HuH-7 (cell line): Measurements from ENCODE around the gene ZRANB1.
"Not testable (repeated sequence)": the region's sequence is repeated elsewhere in the genome, so short reads cannot be mapped to it uniquely, and the experiment has no call there.

Source experiments
- DNase-seq: peaks from one replicate; pipeline ENCODE4 v3.0.0; 2011; ENCODE audit warnings: low spot score

Gene ZRANB1

GRCh38 chr10:124941823-124942222 is at the start of gene ZRANB1:
Gene ZRANB1, plus strand, starts transcription at chr10:124942123. Its CDS starts 371 bp downstream, at chr10:124942494.
- no peak for DNase-seq

- DNase-seq = no peak
These were observed 49.0 kb upstream of the ZRANB1 start for GRCh38 chr10:124892905-124893304.

GRCh38 chr10:124894569-124895215 is 47.2 kb upstream of the ZRANB1 start:
- DNase-seq = no peak

GRCh38 chr10:124896751-124897150 is 45.2 kb upstream of the ZRANB1 start:
- DNase-seq = no peak

GRCh38 chr10:124898471-124898870 is 43.5 kb upstream of the ZRANB1 start:
- peak; percentile 39 for DNase-seq

- DNase-seq = no peak
These were observed 42.8 kb upstream of the ZRANB1 start for GRCh38 chr10:124899151-124899550.

GRCh38 chr10:124902462-124902861 is 39.5 kb upstream of the ZRANB1 start:
- no peak for DNase-seq

GRCh38 chr10:124903111-124903510 is 38.8 kb upstream of the ZRANB1 start:
- no peak for DNase-seq

GRCh38 chr10:124904796-124905195 is 37.1 kb upstream of the ZRANB1 start:
- no peak for DNase-seq

- DNase-seq = no peak
These were observed 35.3 kb upstream of the ZRANB1 start for GRCh38 chr10:124906551-124907001.

GRCh38 chr10:124909563-124909962 is 32.4 kb upstream of the ZRANB1 start:
- DNase-seq = peak; percentile 25

GRCh38 chr10:124911124-124912067 is 30.5 kb upstream of the ZRANB1 start:
- no peak for DNase-seq

- DNase-seq = no peak
These were observed 29.6 kb upstream of the ZRANB1 start for GRCh38 chr10:124912101-124912886.

- no peak for DNase-seq
These were observed 28.8 kb upstream of the ZRANB1 start for GRCh38 chr10:124913167-124913566.

- DNase-seq = not testable (repeated sequence)
These were observed 27.5 kb upstream of the ZRANB1 start for GRCh38 chr10:124914398-124914797.

GRCh38 chr10:124916098-124916584 is 25.8 kb upstream of the ZRANB1 start:
- DNase-seq = no peak

- peak; percentile 99 for DNase-seq
These were observed 25.1 kb upstream of the ZRANB1 start for GRCh38 chr10:124916585-124917427.

GRCh38 chr10:124917428-124918190 is 24.3 kb upstream of the ZRANB1 start:
- DNase-seq = peak; percentile 40

- DNase-seq = no peak
These were observed 23.6 kb upstream of the ZRANB1 start for GRCh38 chr10:124918191-124918830.

GRCh38 chr10:124918906-124919305 is 23.0 kb upstream of the ZRANB1 start:
- DNase-seq = no peak
